ENCODE measurements around the gene TNFRSF13B.

TNFRSF13B gene

GRCh38 chr17:16917671-16918394, 54.1 kb downstream of the TNFRSF13B start:
- Histone ChIP-seq H3K9ac (ENCODE audit: low read depth in 1 of 2, low read length in 2 of 2) (no peak overlapping the region), H3K36me3 (ENCODE audit: control insufficient read depth in 1 of 2, insufficient read depth in 2 of 2, low read length in 2 of 2) (no peaks in the 10 kb centered on the region), H3K4me1 (ENCODE audit: control insufficient read depth in 1 of 2, insufficient read depth in 2 of 2, low read length in 2 of 2) (no peaks in the 10 kb centered on the region), H3K27me3 (ENCODE audit: control insufficient read depth in 1 of 2, insufficient read depth in 2 of 2, low read length in 2 of 2) (no peaks in the 10 kb centered on the region), H3K4me3 (ENCODE audit: low read depth in 1 of 2, low read length in 2 of 2) (no peak overlapping the region), H3K9me3 (ENCODE audit: control insufficient read depth in 1 of 2, low read length in 2 of 2) (no peaks in the 10 kb centered on the region), H3K27ac (ENCODE audit: low read depth, low read length) (no peak overlapping the region)

- Histone ChIP-seq H3K27ac (ENCODE audit: low read depth, low read length) (no peak overlapping the region), H3K9me3 (ENCODE audit: control insufficient read depth in 1 of 2, low read length in 2 of 2) (no peaks in the 10 kb centered on the region), H3K36me3 (ENCODE audit: control insufficient read depth in 1 of 2, insufficient read depth in 2 of 2, low read length in 2 of 2) (no peaks in the 10 kb centered on the region), H3K4me3 (ENCODE audit: low read depth in 1 of 2, low read length in 2 of 2) (no peak overlapping the region), H3K9ac (ENCODE audit: low read depth in 1 of 2, low read length in 2 of 2) (no peak overlapping the region), H3K4me1 (ENCODE audit: control insufficient read depth in 1 of 2, insufficient read depth in 2 of 2, low read length in 2 of 2) (no peaks in the 10 kb centered on the region), H3K27me3 (ENCODE audit: control insufficient read depth in 1 of 2, insufficient read depth in 2 of 2, low read length in 2 of 2) (no peaks in the 10 kb centered on the region)
These were observed 55.4 kb downstream of the TNFRSF13B start for GRCh38 chr17:16916557-16916920.

- no peaks in the 10 kb centered on the region for H3K36me3 ChIP-seq (ENCODE audit: control insufficient read depth in 1 of 2, insufficient read depth in 2 of 2, low read length in 2 of 2)
- H3K9ac ChIP-seq (ENCODE audit: low read depth in 1 of 2, low read length in 2 of 2) = no peak overlapping the region
- no peaks in the 10 kb centered on the region for H3K27me3 ChIP-seq (ENCODE audit: control insufficient read depth in 1 of 2, insufficient read depth in 2 of 2, low read length in 2 of 2)
- no peak overlapping the region for H3K4me3 ChIP-seq (ENCODE audit: low read depth in 1 of 2, low read length in 2 of 2)
- no peaks in the 10 kb centered on the region for H3K4me1 ChIP-seq (ENCODE audit: control insufficient read depth in 1 of 2, insufficient read depth in 2 of 2, low read length in 2 of 2)
- no peak overlapping the region for H3K27ac ChIP-seq (ENCODE audit: low read depth, low read length)
- H3K9me3 ChIP-seq (ENCODE audit: control insufficient read depth in 1 of 2, low read length in 2 of 2) = no peaks in the 10 kb centered on the region
These were observed 56.0 kb downstream of the TNFRSF13B start for GRCh38 chr17:16915752-16916556.

GRCh38 chr17:16913463-16913862, 58.5 kb downstream of the TNFRSF13B start:
- no peaks in the 10 kb centered on the region for H3K4me1 ChIP-seq (ENCODE audit: control insufficient read depth in 1 of 2, insufficient read depth in 2 of 2, low read length in 2 of 2)
- no peaks in the 10 kb centered on the region for H3K36me3 ChIP-seq (ENCODE audit: control insufficient read depth in 1 of 2, insufficient read depth in 2 of 2, low read length in 2 of 2)
- H3K9ac ChIP-seq (ENCODE audit: low read depth in 1 of 2, low read length in 2 of 2) = no peak overlapping the region
- H3K27me3 ChIP-seq (ENCODE audit: control insufficient read depth in 1 of 2, insufficient read depth in 2 of 2, low read length in 2 of 2) = no peaks in the 10 kb centered on the region
- no peak overlapping the region for H3K27ac ChIP-seq (ENCODE audit: low read depth, low read length)
- no peaks in the 10 kb centered on the region for H3K9me3 ChIP-seq (ENCODE audit: control insufficient read depth in 1 of 2, low read length in 2 of 2)
- H3K4me3 ChIP-seq (ENCODE audit: low read depth in 1 of 2, low read length in 2 of 2) = no peak overlapping the region

- H3K9ac ChIP-seq (ENCODE audit: low read depth in 1 of 2, low read length in 2 of 2) = no peak overlapping the region
- H3K4me1 ChIP-seq (ENCODE audit: control insufficient read depth in 1 of 2, insufficient read depth in 2 of 2, low read length in 2 of 2) = no peaks in the 10 kb centered on the region
- H3K36me3 ChIP-seq (ENCODE audit: control insufficient read depth in 1 of 2, insufficient read depth in 2 of 2, low read length in 2 of 2) = no peaks in the 10 kb centered on the region
- H3K27ac ChIP-seq (ENCODE audit: low read depth, low read length) = no peak overlapping the region
- H3K27me3 ChIP-seq (ENCODE audit: control insufficient read depth in 1 of 2, insufficient read depth in 2 of 2, low read length in 2 of 2) = no peaks in the 10 kb centered on the region
- H3K4me3 ChIP-seq (ENCODE audit: low read depth in 1 of 2, low read length in 2 of 2) = no peak overlapping the region
- no peaks in the 10 kb centered on the region for H3K9me3 ChIP-seq (ENCODE audit: control insufficient read depth in 1 of 2, low read length in 2 of 2)
These were observed 59.6 kb downstream of the TNFRSF13B start for GRCh38 chr17:16912021-16912962.

- Histone ChIP-seq H3K36me3 (ENCODE audit: control insufficient read depth in 1 of 2, insufficient read depth in 2 of 2, low read length in 2 of 2) (no peaks in the 10 kb centered on the region), H3K9ac (ENCODE audit: low read depth in 1 of 2, low read length in 2 of 2) (no peak overlapping the region), H3K4me3 (ENCODE audit: low read depth in 1 of 2, low read length in 2 of 2) (no peak overlapping the region), H3K27me3 (ENCODE audit: control insufficient read depth in 1 of 2, insufficient read depth in 2 of 2, low read length in 2 of 2) (no peaks in the 10 kb centered on the region), H3K4me1 (ENCODE audit: control insufficient read depth in 1 of 2, insufficient read depth in 2 of 2, low read length in 2 of 2) (no peaks in the 10 kb centered on the region), H3K27ac (ENCODE audit: low read depth, low read length) (no peak overlapping the region), H3K9me3 (ENCODE audit: control insufficient read depth in 1 of 2, low read length in 2 of 2) (no peaks in the 10 kb centered on the region)
These were observed 60.6 kb downstream of the TNFRSF13B start for GRCh38 chr17:16911141-16911937.

GRCh38 chr17:16910341-16910740, 61.6 kb downstream of the TNFRSF13B start:
- H3K36me3 ChIP-seq (ENCODE audit: control insufficient read depth in 1 of 2, insufficient read depth in 2 of 2, low read length in 2 of 2) = no peaks in the 10 kb centered on the region
- H3K27ac ChIP-seq (ENCODE audit: low read depth, low read length) = no peak overlapping the region
- H3K4me1 ChIP-seq (ENCODE audit: control insufficient read depth in 1 of 2, insufficient read depth in 2 of 2, low read length in 2 of 2) = no peaks in the 10 kb centered on the region
- no peak overlapping the region for H3K9ac ChIP-seq (ENCODE audit: low read depth in 1 of 2, low read length in 2 of 2)
- H3K27me3 ChIP-seq (ENCODE audit: control insufficient read depth in 1 of 2, insufficient read depth in 2 of 2, low read length in 2 of 2) = peaks cover 0 to 2% of the 10 kb centered on the region in 2 donors
- H3K9me3 ChIP-seq (ENCODE audit: control insufficient read depth in 1 of 2, low read length in 2 of 2) = no peaks in the 10 kb centered on the region
- H3K4me3 ChIP-seq (ENCODE audit: low read depth in 1 of 2, low read length in 2 of 2) = no peak overlapping the region

GRCh38 chr17:16909472-16910246, 62.3 kb downstream of the TNFRSF13B start:
- Histone ChIP-seq H3K27me3 (ENCODE audit: control insufficient read depth in 1 of 2, insufficient read depth in 2 of 2, low read length in 2 of 2) (peaks cover 0 to 2% of the 10 kb centered on the region in 2 donors), H3K36me3 (ENCODE audit: control insufficient read depth in 1 of 2, insufficient read depth in 2 of 2, low read length in 2 of 2) (no peaks in the 10 kb centered on the region), H3K4me1 (ENCODE audit: control insufficient read depth in 1 of 2, insufficient read depth in 2 of 2, low read length in 2 of 2) (no peaks in the 10 kb centered on the region), H3K4me3 (ENCODE audit: low read depth in 1 of 2, low read length in 2 of 2) (no peak overlapping the region), H3K9ac (ENCODE audit: low read depth in 1 of 2, low read length in 2 of 2) (no peak overlapping the region), H3K9me3 (ENCODE audit: control insufficient read depth in 1 of 2, low read length in 2 of 2) (no peaks in the 10 kb centered on the region), H3K27ac (ENCODE audit: low read depth, low read length) (no peak overlapping the region)

GRCh38 chr17:16908273-16908672, 63.6 kb downstream of the TNFRSF13B start:
- H3K9me3 ChIP-seq (ENCODE audit: control insufficient read depth in 1 of 2, low read length in 2 of 2) = no peaks in the 10 kb centered on the region

More at GRCh38 chr17:16908273-16908672, 63.6 kb downstream of the TNFRSF13B start:
- H3K27ac ChIP-seq (ENCODE audit: low read depth, low read length) = no peak overlapping the region
- peaks cover 0 to 2% of the 10 kb centered on the region in 2 donors for H3K27me3 ChIP-seq (ENCODE audit: control insufficient read depth in 1 of 2, insufficient read depth in 2 of 2, low read length in 2 of 2)
- H3K4me3 ChIP-seq (ENCODE audit: low read depth in 1 of 2, low read length in 2 of 2) = no peak overlapping the region
- no peak overlapping the region for H3K9ac ChIP-seq (ENCODE audit: low read depth in 1 of 2, low read length in 2 of 2)
- H3K4me1 ChIP-seq (ENCODE audit: control insufficient read depth in 1 of 2, insufficient read depth in 2 of 2, low read length in 2 of 2) = no peaks in the 10 kb centered on the region
- no peaks in the 10 kb centered on the region for H3K36me3 ChIP-seq (ENCODE audit: control insufficient read depth in 1 of 2, insufficient read depth in 2 of 2, low read length in 2 of 2)
